CD14-positive monocyte (primary cell): ENCODE results near the gene WDR86. TPM values are rescaled to one million over a fixed set of nuclear protein-coding genes. Genes with fewer than 3 reads are reported as not detected.
A peak's percentile ranks its signal among the peaks of the same experiment; 100 is the strongest.

Source experiments
- DNase-seq, 3 donors: peaks; one replicate each; pipeline ENCODE4 v3.0.0-alpha.2; 2011 to 2022
- H2AFZ ChIP-seq: 2 replicates; pipeline ENCODE4 v1.6.0; 2012; ENCODE audit warnings: mild to moderate bottlenecking, low read depth, low read length, inconsistent platforms; ENCODE audit not compliant: insufficient read depth, poor library complexity, severe bottlenecking
- H3K27ac ChIP-seq, 2 donors: 1 replicate in 1 of 2; 2 replicates in 1 of 2; pipeline ENCODE4 v1.5.1; 2012 to 2013; ENCODE audit warnings: low read length in 2 of 2, control low read depth in 1 of 2, inconsistent platforms in 1 of 2, low read depth in 1 of 2, mild to moderate bottlenecking in 1 of 2
- H3K27me3 ChIP-seq, 2 donors: one replicate each; pipeline versions ENCODE4 v1.6.0 to v1.6.1; 2011 to 2013; ENCODE audit warnings: low read length in 2 of 2; ENCODE audit not compliant: control insufficient read depth in 2 of 2, insufficient read depth in 2 of 2
- H3K36me3 ChIP-seq, 2 donors: replicated peaks in 1 of 2; 1 replicate in 1 of 2; 2 replicates in 1 of 2; pipeline versions ENCODE4 v1.5.1 to v1.6.1; 2012 to 2013; ENCODE audit warnings: low read length in 2 of 2, control low read depth in 1 of 2, inconsistent platforms in 1 of 2, mild to moderate bottlenecking in 1 of 2; ENCODE audit not compliant: insufficient read depth in 2 of 2, control insufficient read depth in 1 of 2
- H3K4me1 ChIP-seq, 2 donors: 1 replicate in 1 of 2; 2 replicates in 1 of 2; pipeline versions ENCODE4 v1.5.1 to v1.6.1; 2012 to 2013; ENCODE audit warnings: low read length in 2 of 2, control low read depth in 1 of 2, inconsistent platforms in 1 of 2, mild to moderate bottlenecking in 1 of 2, moderate library complexity in 1 of 2; ENCODE audit not compliant: insufficient read depth in 2 of 2, control insufficient read depth in 1 of 2
- H3K4me2 ChIP-seq: replicated peaks from 2 replicates; pipeline ENCODE3; 2012; ENCODE audit warnings: low read length, moderate library complexity, mild to moderate bottlenecking; ENCODE audit not compliant: poor library complexity, severe bottlenecking; ENCODE audit errors: extremely low read depth
- H3K4me3 ChIP-seq, 3 experiments: fragments of 200-600 bp in 1 of 3; sonication (generic) in 1 of 3; replicated peaks in 1 of 3; 1 replicate in 2 of 3; 2 replicates in 1 of 3; pipeline ENCODE4 v1.5.1; 2011 to 2013; ENCODE audit warnings: low read length in 3 of 3, mild to moderate bottlenecking in 3 of 3, control low read depth in 2 of 3, low read depth in 2 of 3, inconsistent platforms in 1 of 3, moderate library complexity in 1 of 3
- H3K79me2 ChIP-seq: 2 replicates; pipeline ENCODE4 v1.6.0; 2012; ENCODE audit warnings: mild to moderate bottlenecking, control low read depth, inconsistent platforms, low read length, moderate library complexity; ENCODE audit not compliant: insufficient read depth
- H3K9ac ChIP-seq: 2 replicates; pipeline ENCODE4 v1.6.0; 2017; ENCODE audit warnings: low read length, mild to moderate bottlenecking; ENCODE audit not compliant: insufficient read depth, poor library complexity, severe bottlenecking
- H3K9me3 ChIP-seq, 2 donors: replicated peaks in 1 of 2; 1 replicate in 1 of 2; 2 replicates in 1 of 2; pipeline versions ENCODE4 v1.5.1 to v1.6.1; 2012 to 2013; ENCODE audit warnings: low read length in 2 of 2, control low read depth in 1 of 2; ENCODE audit not compliant: control insufficient read depth in 1 of 2, insufficient read depth in 1 of 2
- H4K20me1 ChIP-seq: 2 replicates; pipeline ENCODE4 v1.6.0; 2012; ENCODE audit warnings: mild to moderate bottlenecking, low read length, control low read depth, moderate library complexity; ENCODE audit not compliant: insufficient read depth
- H3K27ac Mint-ChIP-seq, 7 donors: one replicate each; pipeline ENCODE4 v1.8.0; 2020; ENCODE audit warnings: mild to moderate bottlenecking in 7 of 7, mixed read lengths in 7 of 7, moderate library complexity in 6 of 7, inconsistent platforms in 2 of 7
- H3K27me3 Mint-ChIP-seq, 3 donors: one replicate each; pipeline ENCODE4 v1.8.0; 2021 to 2022; ENCODE audit warnings: low read depth in 3 of 3, mild to moderate bottlenecking in 3 of 3, mixed read lengths in 3 of 3, moderate library complexity in 3 of 3, inconsistent platforms in 1 of 3
- H3K36me3 Mint-ChIP-seq, 2 donors: one replicate each; pipeline ENCODE4 v1.8.0; 2020; ENCODE audit warnings: mixed read lengths in 2 of 2, inconsistent platforms in 1 of 2, mild to moderate bottlenecking in 1 of 2
- H3K4me1 Mint-ChIP-seq: one replicate; pipeline ENCODE4 v1.8.0; 2020; ENCODE audit warnings: mild to moderate bottlenecking, mixed read lengths
- H3K4me3 Mint-ChIP-seq, 2 donors: one replicate each; pipeline ENCODE4 v1.8.0; 2020; ENCODE audit warnings: mild to moderate bottlenecking in 2 of 2, mixed read lengths in 2 of 2, moderate library complexity in 1 of 2
- H3K9me3 Mint-ChIP-seq, 7 donors: one replicate each; pipeline ENCODE4 v1.8.0; 2020 to 2022; ENCODE audit warnings: mixed read lengths in 7 of 7, mild to moderate bottlenecking in 6 of 7, moderate library complexity in 6 of 7, inconsistent platforms in 2 of 7
- CTCF ChIP-seq: fragments of 200-600 bp; IDR thresholded peaks from one replicate; pipeline ENCODE4 v1.8.0; 2022; ENCODE audit warnings: antibody characterized with exemption, mild to moderate bottlenecking
- WGBS: methylation state at CpG from one replicate; pipeline ENCODE4 v1.1.5; 2013; ENCODE audit warnings: missing lambda C conversion rate; ENCODE audit not compliant: insufficient coverage; 5-methylcytosine and 5-hydroxymethylcytosine counted together
- intact Hi-C, 2 donors: fragments of 100-400 bp; cut with micrococcal nuclease; formaldehyde crosslinking; loops; one replicate each; pipeline versions ENCODE4 v1.15.0 to v1.15.1; 2023
- polyA plus RNA-seq, 3 donors: library from polyadenylated mRNA; depleted of rRNA in 1 of 3; unstranded in 2 of 3; stranded (reverse) in 1 of 3; fragments of 300-500 nt in 2 of 3; fragments of >200 nt in 1 of 3; fragmentation: Illumina TruSeq in 2 of 3; gene quantifications; 1 replicate in 2 of 3; 2 replicates in 1 of 3; pipeline ENCODE4 v1.2.3, GENCODE V29; 2012 to 2021

The WDR86 gene
- polyA plus RNA-seq, 3 donors = 0.11 to 0.30 (median 0.24) TPM

- Histone ChIP-seq H4K20me1 (no peaks in the 10 kb centered on the region), H3K9ac (no peak overlapping the region), H3K4me3 (no peak overlapping the region), H3K4me1 (peaks cover 11 to 19% of the 10 kb centered on the region in 2 donors), H2AFZ (no peak overlapping the region), H3K79me2 (no peaks in the 10 kb centered on the region), H3K27me3 (peaks cover 2 to 18% of the 10 kb centered on the region in 2 donors), H3K27ac (no peak overlapping the region), H3K36me3 (no peaks in the 10 kb centered on the region), H3K4me2 (no peak overlapping the region), H3K9me3 (no peaks in the 10 kb centered on the region)
- Mint-ChIP-seq H3K27ac (no peak overlapping the region), H3K4me3 (no peak overlapping the region), H3K9me3 (peaks cover 0 to 2% (median 0%) of the 10 kb centered on the region in 7 donors), H3K4me1 (peaks cover 22% of the 10 kb centered on the region), H3K27me3 (peaks cover 15 to 40% (median 22%) of the 10 kb centered on the region in 3 donors), H3K36me3 (no peaks in the 10 kb centered on the region)
- TF ChIP-seq CTCF = no peak
- intact Hi-C loops = loop anchor here (5.0 kb wide), 1 partner anchor 132 kb away; no protein-coding TSS in a partner anchor
- WGBS = no CpG with 5 or more reads among the region's 1 CpG
- DNase-seq = no peak
Measured at GRCh38 chr7:151444632-151445031, 34.8 kb upstream of the WDR86 start.

GRCh38 chr7:151442776-151443496 is 33.1 kb upstream of the WDR86 start:
- 100% methylated on average over 5 of the region's 10 CpGs for WGBS
- Histone ChIP-seq H2AFZ (no peak overlapping the region), H3K27me3 (peaks cover 5 to 28% of the 10 kb centered on the region in 2 donors), H3K4me3 (no peak overlapping the region), H4K20me1 (no peaks in the 10 kb centered on the region), H3K27ac (no peak overlapping the region), H3K79me2 (no peaks in the 10 kb centered on the region), H3K4me2 (no peak overlapping the region), H3K9me3 (no peaks in the 10 kb centered on the region), H3K9ac (no peak overlapping the region), H3K36me3 (no peaks in the 10 kb centered on the region), H3K4me1 (peaks cover 13 to 19% of the 10 kb centered on the region in 2 donors)
- intact Hi-C loops = no loop called here
- Mint-ChIP-seq H3K4me1 (peaks cover 28% of the 10 kb centered on the region), H3K27ac (no peak overlapping the region), H3K36me3 (no peaks in the 10 kb centered on the region), H3K4me3 (peak overlapping the region in 1 of 2 donors; percentile 18), H3K27me3 (peaks cover 23 to 44% (median 26%) of the 10 kb centered on the region in 3 donors), H3K9me3 (peaks cover 0 to 4% (median 0%) of the 10 kb centered on the region in 7 donors)
- no peak for DNase-seq
- TF ChIP-seq CTCF = no peak
